H1 (cell line): ENCODE data around the gene EEF2K. TPM values are rescaled to one million over a fixed set of nuclear protein-coding genes. Genes with fewer than 3 reads are reported as not detected.

ENCODE experiments used
- HDAC6 ChIP-seq: IDR thresholded peaks from one replicate; pipeline ENCODE4 v1.7.1; 2012; ENCODE audit warnings: low read depth, mild to moderate bottlenecking, inconsistent platforms, low read length, moderate library complexity
- polyA plus RNA-seq, 7 experiments: library from polyadenylated mRNA; depleted of rRNA in 3 of 7; stranded (reverse) in 5 of 7; unstranded in 2 of 7; fragments of >200 nt in 5 of 7; fragments of 200-250 nt in 2 of 7; gene quantifications; 1 replicate in 5 of 7; 2 replicates in 1 of 7; 4 replicates in 1 of 7; pipeline versions ENCODE4 v1.2.1 to v1.2.3, GENCODE V29; 2011 to 2013; ENCODE audit warnings: missing spikeins in 2 of 7, mixed read lengths in 2 of 7
- total RNA-seq: library from RNA; stranded (reverse); fragmentation: NEBNext Ultra II Directional; extraction: Animal tissue kit (Norgen Biotek cat#: 25700); gene quantifications from 2 replicates; pipeline ENCODE4 v1.2.1, GENCODE V29; 2021
- TF ChIP-seq, protein P1 (sequence below): IDR thresholded peaks from 2 replicates; pipeline ENCODE4 v1.6.1; 2012; ENCODE audit warnings: low read length, inconsistent platforms

EEF2K gene
- total and polyA plus RNA-seq, 2 of the 8 experiments (the other 6 are each of a cell fraction or from before 2014, with no cell fraction given): 14.9 to 30.2 TPM

DNA sequence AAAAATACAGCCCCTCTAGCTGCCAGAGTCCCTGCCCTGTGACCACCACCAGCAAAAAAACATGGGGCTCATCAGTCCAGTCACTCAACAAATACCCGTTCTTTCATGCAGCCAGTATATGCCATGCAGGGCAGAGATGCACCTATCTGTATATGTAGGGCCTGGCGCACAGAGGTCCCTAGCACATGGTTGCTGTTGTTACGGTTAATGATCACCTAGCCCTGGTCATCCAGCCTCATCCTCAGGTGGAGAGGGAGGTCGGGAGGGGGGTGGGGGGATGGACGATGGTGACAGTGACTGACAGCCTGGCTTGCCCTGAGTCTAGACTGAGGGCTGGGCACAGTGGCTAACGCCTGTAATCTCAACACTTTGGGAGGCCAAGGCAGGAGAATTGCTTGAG lies 42.3 kb upstream of the EEF2K start (continued):
- TF ChIP-seq, protein P1, sequence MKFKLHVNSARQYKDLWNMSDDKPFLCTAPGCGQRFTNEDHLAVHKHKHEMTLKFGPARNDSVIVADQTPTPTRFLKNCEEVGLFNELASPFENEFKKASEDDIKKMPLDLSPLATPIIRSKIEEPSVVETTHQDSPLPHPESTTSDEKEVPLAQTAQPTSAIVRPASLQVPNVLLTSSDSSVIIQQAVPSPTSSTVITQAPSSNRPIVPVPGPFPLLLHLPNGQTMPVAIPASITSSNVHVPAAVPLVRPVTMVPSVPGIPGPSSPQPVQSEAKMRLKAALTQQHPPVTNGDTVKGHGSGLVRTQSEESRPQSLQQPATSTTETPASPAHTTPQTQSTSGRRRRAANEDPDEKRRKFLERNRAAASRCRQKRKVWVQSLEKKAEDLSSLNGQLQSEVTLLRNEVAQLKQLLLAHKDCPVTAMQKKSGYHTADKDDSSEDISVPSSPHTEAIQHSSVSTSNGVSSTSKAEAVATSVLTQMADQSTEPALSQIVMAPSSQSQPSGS: no peak
- TF ChIP-seq HDAC6: no peak
- TF ChIP-seq, all 59 proteins: peak for 0
